Measurements from ENCODE around the gene FADS6. TPM values are rescaled to one million over a fixed set of nuclear protein-coding genes. Genes with fewer than 3 reads are reported as not detected.

The FADS6 gene
- total RNA-seq, 1 donor = not detected

GRCh38 chr17:74860872-74861661 is 32.4 kb downstream of the FADS6 start:
- DNase-seq (ENCODE audit: low read depth) = no peak
- H3K4me3 ChIP-seq (ENCODE audit: low read depth, low read length) = no peak overlapping the region
- TF ChIP-seq CTCF (IDR thresholded peaks at IDR 0.05; ENCODE audit: insufficient read depth, low read depth, low read length) = no peak

GRCh38 chr17:74860229-74860871 is 33.1 kb downstream of the FADS6 start:
- TF ChIP-seq CTCF (IDR thresholded peaks at IDR 0.05; ENCODE audit: insufficient read depth, low read depth, low read length) = no peak

GRCh38 chr17:74859459-74860228 is 33.8 kb downstream of the FADS6 start, which contains the start of gene GRIN2C:
TSS of gene GRIN2C (minus strand) at chr17:74859885. CDS start at chr17:74855092, 4,793 bp downstream.
- H3K4me3 ChIP-seq (ENCODE audit: low read depth, low read length) = peak within 1 kb of the TSS; percentile 33
- no peak for DNase-seq (ENCODE audit: low read depth)
- TF ChIP-seq CTCF (IDR thresholded peaks at IDR 0.05; ENCODE audit: insufficient read depth, low read depth, low read length) = no peak

More at GRCh38 chr17:74860229-74860871, 33.1 kb downstream of the FADS6 start:
- no peak overlapping the region for H3K4me3 ChIP-seq (ENCODE audit: low read depth, low read length)
- DNase-seq (ENCODE audit: low read depth) = no peak

- no peak for DNase-seq (ENCODE audit: low read depth)
- no peak overlapping the region for H3K4me3 ChIP-seq (ENCODE audit: low read depth, low read length)
- TF ChIP-seq CTCF (IDR thresholded peaks at IDR 0.05; ENCODE audit: insufficient read depth, low read depth, low read length) = no peak
Observed at GRCh38 chr17:74858672-74859458, 34.6 kb downstream of the FADS6 start.

- no peak overlapping the region for H3K4me3 ChIP-seq (ENCODE audit: low read depth, low read length)
- no peak for TF ChIP-seq CTCF (IDR thresholded peaks at IDR 0.05; ENCODE audit: insufficient read depth, low read depth, low read length)
- DNase-seq (ENCODE audit: low read depth) = no peak
Observed at GRCh38 chr17:74857191-74857590, 36.2 kb downstream of the FADS6 start.

GRCh38 chr17:74856112-74856511 is 37.3 kb downstream of the FADS6 start:
- no peak overlapping the region for H3K4me3 ChIP-seq (ENCODE audit: low read depth, low read length)
- no peak for DNase-seq (ENCODE audit: low read depth)
- no peak for TF ChIP-seq CTCF (IDR thresholded peaks at IDR 0.05; ENCODE audit: insufficient read depth, low read depth, low read length)

All from fibroblast of villous mesenchyme (primary cell).